ENCODE measurements around the gene PDCD6IP.

GRCh38 chr3:33915796-33916546 lies 117.5 kb downstream of the PDCD6IP start:
- TF ChIP-seq CTCF (IDR thresholded peaks at IDR 0.05) (no peak), POLR2A (IDR thresholded peaks at IDR 0.05) (no peak)

All from testis (tissue), 2 donors.